Suprapubic skin (tissue), 4 donors: ENCODE data around the gene KRTAP5-5. TPM values are rescaled to one million over a fixed set of nuclear protein-coding genes. Genes with fewer than 3 reads are reported as not detected.
A peak's percentile ranks its signal among the peaks of the same experiment; 100 is the strongest.

Experiments
- DNase-seq, 2 donors: peaks; one replicate each; pipeline ENCODE4 v3.0.0-alpha.2; 2019; ENCODE audit warnings: low spot score in 2 of 2
- H3K27ac ChIP-seq: fragments of 200-600 bp; sonication (generic); one replicate; pipeline ENCODE4 v1.5.1; 2019
- H3K27me3 ChIP-seq: fragments of 200-600 bp; sonication (generic); one replicate; pipeline ENCODE4 v1.5.1; 2019
- H3K36me3 ChIP-seq: fragments of 200-600 bp; sonication (generic); one replicate; pipeline ENCODE4 v1.5.1; 2019
- H3K4me1 ChIP-seq: fragments of 200-600 bp; sonication (generic); one replicate; pipeline ENCODE4 v1.5.1; 2019
- H3K4me3 ChIP-seq: fragments of 200-600 bp; sonication (generic); one replicate; pipeline ENCODE4 v1.5.1; 2019; ENCODE audit warnings: mild to moderate bottlenecking
- H3K9me3 ChIP-seq: fragments of 200-600 bp; sonication (generic); one replicate; pipeline ENCODE4 v1.5.1; 2019
- EP300 ChIP-seq: sonication (generic); formaldehyde crosslinking; IDR thresholded peaks from one replicate; pipeline ENCODE4 v1.6.1; 2017; ENCODE audit warnings: antibody characterized with exemption
- POLR2A ChIP-seq, 2 donors: fragments of 450-650 bp; IDR thresholded peaks; one replicate each; pipeline ENCODE4 v1.6.1; 2017; ENCODE audit warnings: antibody characterized with exemption in 2 of 2, mild to moderate bottlenecking in 2 of 2, moderate library complexity in 2 of 2
- POLR2AphosphoS5 ChIP-seq, 3 donors: sonication (generic); formaldehyde crosslinking; IDR thresholded peaks; one replicate each; pipeline ENCODE4 v1.6.1; 2017; ENCODE audit warnings: antibody characterized with exemption in 3 of 3
- WGBS: methylation state at CpG from one replicate; pipeline ENCODE4 v1.1.5; 2018; 5-methylcytosine and 5-hydroxymethylcytosine counted together
- total RNA-seq, 4 donors: library from RNA; depleted of rRNA; stranded (reverse); fragments of >200 nt; gene quantifications; one replicate each; pipeline ENCODE4 v1.1.0, GENCODE V29; 2016
- TF ChIP-seq, protein P1 (sequence below), 2 donors: fragments of 200-600 bp in 1 of 2; fragments of 450-650 bp in 1 of 2; sonication (generic) in 1 of 2; IDR thresholded peaks; one replicate each; pipeline ENCODE4 v1.5.1; 2016 to 2019; ENCODE audit warnings: antibody characterized with exemption in 2 of 2, mild to moderate bottlenecking in 1 of 2, moderate library complexity in 1 of 2

The KRTAP5-5 gene
- total RNA-seq, 4 donors from 2014 or later, result 0.79 to 2.7 (median 1.2) TPM; not detected in 1

DNA sequence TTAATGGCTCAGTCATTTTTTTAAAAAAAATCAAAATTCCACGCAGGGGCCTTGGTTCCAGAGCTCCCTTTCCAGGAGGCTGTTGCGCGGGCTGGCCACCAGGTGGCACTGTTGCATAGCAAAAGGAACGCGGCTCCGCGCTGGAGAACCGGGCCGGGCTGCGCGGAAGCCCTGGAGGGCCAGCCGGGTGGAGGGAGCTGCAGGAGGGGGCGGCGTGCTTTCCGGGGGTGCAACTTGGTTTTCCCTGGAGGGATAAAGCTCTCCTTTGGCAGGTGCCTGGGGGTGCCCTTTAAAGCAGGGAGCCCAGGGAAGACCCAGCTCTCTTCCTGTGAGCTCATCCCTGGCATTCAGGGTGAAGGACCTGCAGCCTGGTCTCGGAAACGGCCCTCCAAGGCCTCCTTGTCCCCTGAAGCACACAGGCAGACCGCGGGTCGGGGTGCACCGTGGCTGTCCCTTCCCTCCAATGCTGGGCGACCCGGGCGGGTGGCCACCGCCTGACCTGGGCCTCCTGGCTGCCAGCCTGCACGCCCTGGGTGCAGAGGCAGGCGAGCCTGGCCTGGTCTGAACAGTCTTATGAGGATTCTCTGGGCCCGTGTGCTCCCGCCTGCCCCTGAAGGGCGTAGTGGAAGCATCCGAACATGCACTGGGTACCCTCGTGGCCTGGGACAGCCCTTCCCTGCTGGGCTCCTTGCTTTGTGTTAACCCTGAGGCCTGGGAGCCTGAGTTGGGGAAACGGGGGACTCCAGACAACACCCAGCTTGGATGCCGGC lies 23.4 kb downstream of the KRTAP5-5 start:
- WGBS, result 9% methylated on average over 19 of the region's 34 CpGs
- Histone ChIP-seq H3K36me3 (no peaks in the 10 kb centered on the region), H3K27ac (no peak overlapping the region), H3K4me1 (peaks cover 12% of the 10 kb centered on the region), H3K9me3 (no peaks in the 10 kb centered on the region), H3K27me3 (peaks cover 30% of the 10 kb centered on the region), H3K4me3 (no peak overlapping the region)
- TF ChIP-seq, protein P1, sequence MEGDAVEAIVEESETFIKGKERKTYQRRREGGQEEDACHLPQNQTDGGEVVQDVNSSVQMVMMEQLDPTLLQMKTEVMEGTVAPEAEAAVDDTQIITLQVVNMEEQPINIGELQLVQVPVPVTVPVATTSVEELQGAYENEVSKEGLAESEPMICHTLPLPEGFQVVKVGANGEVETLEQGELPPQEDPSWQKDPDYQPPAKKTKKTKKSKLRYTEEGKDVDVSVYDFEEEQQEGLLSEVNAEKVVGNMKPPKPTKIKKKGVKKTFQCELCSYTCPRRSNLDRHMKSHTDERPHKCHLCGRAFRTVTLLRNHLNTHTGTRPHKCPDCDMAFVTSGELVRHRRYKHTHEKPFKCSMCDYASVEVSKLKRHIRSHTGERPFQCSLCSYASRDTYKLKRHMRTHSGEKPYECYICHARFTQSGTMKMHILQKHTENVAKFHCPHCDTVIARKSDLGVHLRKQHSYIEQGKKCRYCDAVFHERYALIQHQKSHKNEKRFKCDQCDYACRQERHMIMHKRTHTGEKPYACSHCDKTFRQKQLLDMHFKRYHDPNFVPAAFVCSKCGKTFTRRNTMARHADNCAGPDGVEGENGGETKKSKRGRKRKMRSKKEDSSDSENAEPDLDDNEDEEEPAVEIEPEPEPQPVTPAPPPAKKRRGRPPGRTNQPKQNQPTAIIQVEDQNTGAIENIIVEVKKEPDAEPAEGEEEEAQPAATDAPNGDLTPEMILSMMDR (IDR thresholded peaks at IDR 0.05), result peak; percentile 96 to 97
- TF ChIP-seq POLR2A (IDR thresholded peaks at IDR 0.05) (no peak), POLR2AphosphoS5 (IDR thresholded peaks at IDR 0.05) (no peak), EP300 (no peak)
- DNase-seq, result peak; percentile 78 to 87

DNA sequence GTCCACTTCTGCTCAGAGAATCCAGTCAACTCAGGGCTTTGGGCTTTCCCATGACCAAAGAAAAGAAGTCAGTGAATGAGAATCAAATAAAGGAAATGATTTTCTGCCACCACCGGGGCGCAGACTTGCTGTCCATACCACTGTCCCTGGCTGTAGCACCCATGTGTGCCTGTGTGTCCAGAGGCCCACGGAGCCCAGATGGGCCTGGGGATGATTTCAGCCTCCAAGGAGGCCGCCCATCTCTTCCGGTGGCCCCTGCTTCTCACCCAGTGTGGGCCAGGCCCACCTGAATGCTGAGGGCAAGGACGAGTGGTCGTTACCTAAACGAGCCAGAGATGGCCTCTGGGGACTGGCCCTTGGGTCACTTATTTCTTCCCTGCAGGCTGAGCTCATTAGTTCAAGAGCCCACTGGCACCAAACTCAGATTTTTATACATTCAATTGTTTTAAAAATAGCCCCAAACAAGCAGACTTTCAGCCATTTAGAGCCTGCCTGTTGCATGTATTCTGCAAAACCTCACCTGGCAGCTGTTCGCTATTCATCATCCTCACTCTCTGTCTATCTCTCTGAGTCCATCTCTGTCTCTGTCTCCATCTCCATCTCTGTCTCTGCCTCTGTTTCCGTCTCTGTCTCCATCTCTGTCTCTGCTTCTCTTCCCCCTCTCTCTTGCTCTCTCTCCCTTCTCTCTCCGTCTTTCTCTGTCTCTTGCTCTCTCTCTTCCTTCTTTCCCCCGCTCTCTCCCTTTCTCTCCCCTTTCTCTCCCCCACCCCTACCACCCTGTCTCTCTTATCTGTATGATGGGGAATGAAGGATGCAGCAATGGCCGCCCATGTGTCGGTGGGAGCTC lies 24.2 kb downstream of the KRTAP5-5 start:
- H3K36me3 ChIP-seq, result no peaks in the 10 kb centered on the region
- no peak overlapping the region for H3K4me3 ChIP-seq
- no peak overlapping the region for H3K27ac ChIP-seq
- H3K9me3 ChIP-seq, result no peaks in the 10 kb centered on the region
- TF ChIP-seq EP300 (no peak), POLR2AphosphoS5 (IDR thresholded peaks at IDR 0.05) (no peak), POLR2A (IDR thresholded peaks at IDR 0.05) (no peak)
- TF ChIP-seq, protein P1 (IDR thresholded peaks at IDR 0.05), result no peak
- H3K27me3 ChIP-seq, result peaks cover 30% of the 10 kb centered on the region
- DNase-seq, result peak in 1 of 2 donors; percentile 65
- H3K4me1 ChIP-seq, result peaks cover 12% of the 10 kb centered on the region
- 85% methylated on average over 14 of the region's 14 CpGs for WGBS

DNA sequence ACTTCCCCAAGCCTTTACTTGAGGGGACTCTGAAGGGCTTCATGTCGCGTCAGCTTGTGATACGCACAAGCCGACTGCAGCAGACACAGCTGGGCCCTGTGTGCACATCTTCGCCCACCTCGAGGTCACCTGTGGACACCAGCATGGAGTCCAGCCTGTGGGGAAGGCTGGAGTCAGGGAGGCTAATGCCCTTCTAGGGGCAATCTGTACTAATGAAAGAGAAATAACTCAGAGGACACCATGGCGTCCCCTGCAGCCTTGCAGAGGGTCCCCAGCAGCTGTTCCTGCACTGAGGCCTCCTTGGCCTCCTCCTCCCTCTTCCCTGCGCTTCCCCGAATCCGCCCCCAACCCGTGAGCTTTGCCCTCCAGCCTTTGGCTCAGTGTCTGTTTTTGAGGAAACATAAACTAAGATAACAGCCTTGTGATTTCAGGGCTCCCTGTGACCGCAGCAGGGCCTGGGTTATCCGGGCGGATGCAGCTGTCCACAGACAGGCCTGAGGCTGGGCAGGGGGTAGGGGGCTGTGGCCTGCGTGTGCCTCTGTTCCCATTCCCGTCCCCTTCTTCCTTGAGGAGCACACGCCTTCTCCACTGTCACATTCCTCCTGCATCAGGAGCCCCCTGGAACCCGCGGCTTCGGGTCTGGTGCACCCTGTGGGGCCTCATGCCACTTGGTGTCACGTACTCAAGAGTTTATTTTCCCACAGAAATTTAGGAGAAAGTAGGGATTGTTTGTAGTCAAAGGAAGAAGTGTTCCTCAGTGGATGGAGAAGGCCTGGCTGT lies 25.0 kb downstream of the KRTAP5-5 start:
- WGBS, result 83% methylated on average over 15 of the region's 21 CpGs
- peak; percentile 38 to 54 for DNase-seq
- TF ChIP-seq, protein P1 (IDR thresholded peaks at IDR 0.05), result no peak
- no peak for TF ChIP-seq POLR2AphosphoS5 (IDR thresholded peaks at IDR 0.05)
- TF ChIP-seq POLR2A (IDR thresholded peaks at IDR 0.05), result no peak
- TF ChIP-seq EP300, result no peak
- H3K9me3 ChIP-seq, result no peaks in the 10 kb centered on the region
- peaks cover 12% of the 10 kb centered on the region for H3K4me1 ChIP-seq
- no peak overlapping the region for H3K27ac ChIP-seq
- H3K27me3 ChIP-seq, result peaks cover 30% of the 10 kb centered on the region
- H3K36me3 ChIP-seq, result no peaks in the 10 kb centered on the region
- no peak overlapping the region for H3K4me3 ChIP-seq

- Histone ChIP-seq H3K9me3 (no peaks in the 10 kb centered on the region), H3K4me3 (no peak overlapping the region), H3K27ac (no peak overlapping the region), H3K27me3 (peaks cover 36% of the 10 kb centered on the region), H3K4me1 (peaks cover 12% of the 10 kb centered on the region), H3K36me3 (no peaks in the 10 kb centered on the region)
- 52% methylated on average over 11 of the region's 26 CpGs for WGBS
- TF ChIP-seq, protein P1 (IDR thresholded peaks at IDR 0.05), result no peak
- TF ChIP-seq EP300 (no peak), POLR2AphosphoS5 (IDR thresholded peaks at IDR 0.05) (no peak), POLR2A (IDR thresholded peaks at IDR 0.05) (no peak)
- DNase-seq, result peak; percentile 47 to 69
These were observed 25.8 kb downstream of the KRTAP5-5 start for GRCh38 chr11:1655168-1656060.
